CD14-positive monocyte (primary cell): ENCODE data around the gene METTL16. TPM values are rescaled to one million over a fixed set of nuclear protein-coding genes. Genes with fewer than 3 reads are reported as not detected.

Experiments
- DNase-seq, 3 donors: peaks; one replicate each; pipeline ENCODE4 v3.0.0-alpha.2; 2011 to 2022
- H2AFZ ChIP-seq: 2 replicates; pipeline ENCODE4 v1.6.0; 2012; ENCODE audit warnings: mild to moderate bottlenecking, low read depth, low read length, inconsistent platforms; ENCODE audit not compliant: insufficient read depth, poor library complexity, severe bottlenecking
- H3K27ac ChIP-seq, 2 donors: 1 replicate in 1 of 2; 2 replicates in 1 of 2; pipeline ENCODE4 v1.5.1; 2012 to 2013; ENCODE audit warnings: low read length in 2 of 2, control low read depth in 1 of 2, inconsistent platforms in 1 of 2, low read depth in 1 of 2, mild to moderate bottlenecking in 1 of 2
- H3K27me3 ChIP-seq, 2 donors: one replicate each; pipeline versions ENCODE4 v1.6.0 to v1.6.1; 2011 to 2013; ENCODE audit warnings: low read length in 2 of 2; ENCODE audit not compliant: control insufficient read depth in 2 of 2, insufficient read depth in 2 of 2
- H3K36me3 ChIP-seq, 2 donors: replicated peaks in 1 of 2; 1 replicate in 1 of 2; 2 replicates in 1 of 2; pipeline versions ENCODE4 v1.5.1 to v1.6.1; 2012 to 2013; ENCODE audit warnings: low read length in 2 of 2, control low read depth in 1 of 2, inconsistent platforms in 1 of 2, mild to moderate bottlenecking in 1 of 2; ENCODE audit not compliant: insufficient read depth in 2 of 2, control insufficient read depth in 1 of 2
- H3K4me1 ChIP-seq, 2 donors: 1 replicate in 1 of 2; 2 replicates in 1 of 2; pipeline versions ENCODE4 v1.5.1 to v1.6.1; 2012 to 2013; ENCODE audit warnings: low read length in 2 of 2, control low read depth in 1 of 2, inconsistent platforms in 1 of 2, mild to moderate bottlenecking in 1 of 2, moderate library complexity in 1 of 2; ENCODE audit not compliant: insufficient read depth in 2 of 2, control insufficient read depth in 1 of 2
- H3K4me2 ChIP-seq: replicated peaks from 2 replicates; pipeline ENCODE3; 2012; ENCODE audit warnings: low read length, moderate library complexity, mild to moderate bottlenecking; ENCODE audit not compliant: poor library complexity, severe bottlenecking; ENCODE audit errors: extremely low read depth
- H3K4me3 ChIP-seq, 3 experiments: fragments of 200-600 bp in 1 of 3; sonication (generic) in 1 of 3; replicated peaks in 1 of 3; 1 replicate in 2 of 3; 2 replicates in 1 of 3; pipeline ENCODE4 v1.5.1; 2011 to 2013; ENCODE audit warnings: low read length in 3 of 3, mild to moderate bottlenecking in 3 of 3, control low read depth in 2 of 3, low read depth in 2 of 3, inconsistent platforms in 1 of 3, moderate library complexity in 1 of 3
- H3K79me2 ChIP-seq: 2 replicates; pipeline ENCODE4 v1.6.0; 2012; ENCODE audit warnings: mild to moderate bottlenecking, control low read depth, inconsistent platforms, low read length, moderate library complexity; ENCODE audit not compliant: insufficient read depth
- H3K9ac ChIP-seq: 2 replicates; pipeline ENCODE4 v1.6.0; 2017; ENCODE audit warnings: low read length, mild to moderate bottlenecking; ENCODE audit not compliant: insufficient read depth, poor library complexity, severe bottlenecking
- H3K9me3 ChIP-seq, 2 donors: replicated peaks in 1 of 2; 1 replicate in 1 of 2; 2 replicates in 1 of 2; pipeline versions ENCODE4 v1.5.1 to v1.6.1; 2012 to 2013; ENCODE audit warnings: low read length in 2 of 2, control low read depth in 1 of 2; ENCODE audit not compliant: control insufficient read depth in 1 of 2, insufficient read depth in 1 of 2
- H4K20me1 ChIP-seq: 2 replicates; pipeline ENCODE4 v1.6.0; 2012; ENCODE audit warnings: mild to moderate bottlenecking, low read length, control low read depth, moderate library complexity; ENCODE audit not compliant: insufficient read depth
- H3K27ac Mint-ChIP-seq, 7 donors: one replicate each; pipeline ENCODE4 v1.8.0; 2020; ENCODE audit warnings: mild to moderate bottlenecking in 7 of 7, mixed read lengths in 7 of 7, moderate library complexity in 6 of 7, inconsistent platforms in 2 of 7
- H3K27me3 Mint-ChIP-seq, 3 donors: one replicate each; pipeline ENCODE4 v1.8.0; 2021 to 2022; ENCODE audit warnings: low read depth in 3 of 3, mild to moderate bottlenecking in 3 of 3, mixed read lengths in 3 of 3, moderate library complexity in 3 of 3, inconsistent platforms in 1 of 3
- H3K36me3 Mint-ChIP-seq, 2 donors: one replicate each; pipeline ENCODE4 v1.8.0; 2020; ENCODE audit warnings: mixed read lengths in 2 of 2, inconsistent platforms in 1 of 2, mild to moderate bottlenecking in 1 of 2
- H3K4me1 Mint-ChIP-seq: one replicate; pipeline ENCODE4 v1.8.0; 2020; ENCODE audit warnings: mild to moderate bottlenecking, mixed read lengths
- H3K4me3 Mint-ChIP-seq, 2 donors: one replicate each; pipeline ENCODE4 v1.8.0; 2020; ENCODE audit warnings: mild to moderate bottlenecking in 2 of 2, mixed read lengths in 2 of 2, moderate library complexity in 1 of 2
- H3K9me3 Mint-ChIP-seq, 7 donors: one replicate each; pipeline ENCODE4 v1.8.0; 2020 to 2022; ENCODE audit warnings: mixed read lengths in 7 of 7, mild to moderate bottlenecking in 6 of 7, moderate library complexity in 6 of 7, inconsistent platforms in 2 of 7
- CTCF ChIP-seq: fragments of 200-600 bp; IDR thresholded peaks from one replicate; pipeline ENCODE4 v1.8.0; 2022; ENCODE audit warnings: antibody characterized with exemption, mild to moderate bottlenecking
- WGBS: methylation state at CpG from one replicate; pipeline ENCODE4 v1.1.5; 2013; ENCODE audit warnings: missing lambda C conversion rate; ENCODE audit not compliant: insufficient coverage; 5-methylcytosine and 5-hydroxymethylcytosine counted together
- intact Hi-C, 2 donors: fragments of 100-400 bp; cut with micrococcal nuclease; formaldehyde crosslinking; loops; one replicate each; pipeline versions ENCODE4 v1.15.0 to v1.15.1; 2023
- polyA plus RNA-seq, 3 donors: library from polyadenylated mRNA; depleted of rRNA in 1 of 3; unstranded in 2 of 3; stranded (reverse) in 1 of 3; fragments of 300-500 nt in 2 of 3; fragments of >200 nt in 1 of 3; fragmentation: Illumina TruSeq in 2 of 3; gene quantifications; 1 replicate in 2 of 3; 2 replicates in 1 of 3; pipeline ENCODE4 v1.2.3, GENCODE V29; 2012 to 2021

The METTL16 gene
- polyA plus RNA-seq, 3 donors: 3.0 to 8.0 (median 4.7) TPM

- Histone ChIP-seq H3K79me2 (peaks cover 71% of the 10 kb centered on the region), H3K4me1 (peaks cover 72 to 84% of the 10 kb centered on the region in 2 donors), H3K4me2 (peak overlapping the region; percentile 79), H2AFZ (no peak overlapping the region), H3K9me3 (no peaks in the 10 kb centered on the region), H3K9ac (peak overlapping the region; percentile 51), H3K27me3 (no peaks in the 10 kb centered on the region), H3K4me3 (peak overlapping the region in 1 of 3 experiments; percentile 98), H4K20me1 (peaks cover 30% of the 10 kb centered on the region), H3K27ac (peak overlapping the region; percentile 57 to 76), H3K36me3 (peaks cover 8% of the 10 kb centered on the region in 2 donors)
- intact Hi-C loops: loop anchor here in 1 of 2 donors (5.0 to 10.0 kb wide), 2 partner anchors 677 to 750 kb away; partner anchors contain the start of genes RILP and SCARF1
- H3K4me3 Mint-ChIP-seq: no peak overlapping the region
- no peak for TF ChIP-seq CTCF
- H3K9me3 Mint-ChIP-seq: no peaks in the 10 kb centered on the region
- DNase-seq: no peak
- H3K27me3 Mint-ChIP-seq: peaks cover 0 to 4% (median 0%) of the 10 kb centered on the region in 3 donors
- H3K4me1 Mint-ChIP-seq: peaks cover 64% of the 10 kb centered on the region
- H3K36me3 Mint-ChIP-seq: peaks cover 40% of the 10 kb centered on the region in 2 donors
- 92% methylated on average over 10 of the region's 16 CpGs for WGBS
- H3K27ac Mint-ChIP-seq: peak overlapping the region in 5 of 7 donors; percentile 71 to 100 (median 94)
Measured at GRCh38 chr17:2394775-2395201, 116.9 kb downstream of the METTL16 start.

- peak overlapping the region; percentile 85 to 100 (median 94) for H3K27ac Mint-ChIP-seq
- peaks cover 46% of the 10 kb centered on the region in 2 donors for H3K36me3 Mint-ChIP-seq
- WGBS: 29% methylated on average over 22 of the region's 53 CpGs
- intact Hi-C loops: loop anchor here in 1 of 2 donors (5.0 to 10.0 kb wide), 2 partner anchors 677 to 749 kb away; partner anchors contain the start of genes RILP and SCARF1
- Histone ChIP-seq H3K4me1 (peaks cover 70 to 81% of the 10 kb centered on the region in 2 donors), H3K9me3 (no peaks in the 10 kb centered on the region), H3K4me3 (peak overlapping the region; percentile 6 to 98 (median 24)), H3K9ac (peak overlapping the region; percentile 95), H4K20me1 (peaks cover 30% of the 10 kb centered on the region), H3K36me3 (peaks cover 8 to 12% of the 10 kb centered on the region in 2 donors), H2AFZ (no peak overlapping the region), H3K79me2 (peaks cover 75% of the 10 kb centered on the region), H3K4me2 (peak overlapping the region; percentile 79), H3K27me3 (no peaks in the 10 kb centered on the region), H3K27ac (peak overlapping the region; percentile 57 to 76)
- peaks cover 66% of the 10 kb centered on the region for H3K4me1 Mint-ChIP-seq
- peaks cover 0 to 2% (median 0%) of the 10 kb centered on the region in 3 donors for H3K27me3 Mint-ChIP-seq
- no peaks in the 10 kb centered on the region for H3K9me3 Mint-ChIP-seq
- H3K4me3 Mint-ChIP-seq: peak overlapping the region; percentile 81 to 85
- no peak for TF ChIP-seq CTCF
- no peak for DNase-seq
Measured at GRCh38 chr17:2393954-2394749, 117.5 kb downstream of the METTL16 start.
